Mucosa of stomach (tissue), 1 donor: ENCODE measurements around the gene GALNT5.

ENCODE experiments used
- H3K27me3 ChIP-seq: one replicate; pipeline ENCODE4 v1.7.0; 2013; ENCODE audit warnings: mild to moderate bottlenecking, low read length; ENCODE audit not compliant: control insufficient read depth, insufficient read depth
- H3K36me3 ChIP-seq: one replicate; pipeline ENCODE4 v1.7.0; 2013; ENCODE audit warnings: low read length; ENCODE audit not compliant: control insufficient read depth, insufficient read depth
- H3K4me1 ChIP-seq: one replicate; pipeline ENCODE4 v1.7.0; 2013; ENCODE audit warnings: mild to moderate bottlenecking, low read length; ENCODE audit not compliant: control insufficient read depth, insufficient read depth
- H3K4me3 ChIP-seq: one replicate; pipeline ENCODE4 v1.7.0; 2013; ENCODE audit warnings: low read length
- H3K9ac ChIP-seq: one replicate; pipeline ENCODE4 v1.7.0; 2013; ENCODE audit warnings: mild to moderate bottlenecking, low read length, moderate library complexity
- H3K9me3 ChIP-seq: one replicate; pipeline ENCODE4 v1.7.0; 2013; ENCODE audit warnings: mild to moderate bottlenecking, low read length, moderate library complexity; ENCODE audit not compliant: control insufficient read depth
- donor health status: Pancreatic carcinoma.

Gene GALNT5

GRCh38 chr2:157233506-157233905 lies 24.0 kb upstream of the GALNT5 start:
- H3K27me3 ChIP-seq: no peaks in the 10 kb centered on the region

GRCh38 chr2:157236404-157236803 lies 21.1 kb upstream of the GALNT5 start:
- no peaks in the 10 kb centered on the region for H3K36me3 ChIP-seq

More at GRCh38 chr2:157233506-157233905, 24.0 kb upstream of the GALNT5 start:
- Histone ChIP-seq H3K4me1 (no peaks in the 10 kb centered on the region), H3K36me3 (no peaks in the 10 kb centered on the region), H3K9ac (no peak overlapping the region), H3K4me3 (no peak overlapping the region), H3K9me3 (no peaks in the 10 kb centered on the region)

GRCh38 chr2:157238296-157238695 lies 19.2 kb upstream of the GALNT5 start:
- no peaks in the 10 kb centered on the region for H3K4me1 ChIP-seq
- H3K4me3 ChIP-seq: no peak overlapping the region
- H3K9ac ChIP-seq: no peak overlapping the region
- no peaks in the 10 kb centered on the region for H3K27me3 ChIP-seq
- H3K9me3 ChIP-seq: no peaks in the 10 kb centered on the region
- H3K36me3 ChIP-seq: no peaks in the 10 kb centered on the region

More at GRCh38 chr2:157236404-157236803, 21.1 kb upstream of the GALNT5 start:
- H3K9me3 ChIP-seq: no peaks in the 10 kb centered on the region
- H3K4me3 ChIP-seq: no peak overlapping the region
- H3K27me3 ChIP-seq: no peaks in the 10 kb centered on the region
- H3K9ac ChIP-seq: no peak overlapping the region
- H3K4me1 ChIP-seq: no peaks in the 10 kb centered on the region

GRCh38 chr2:157244691-157245090 lies 12.8 kb upstream of the GALNT5 start:
- Histone ChIP-seq H3K9ac (no peak overlapping the region), H3K9me3 (no peaks in the 10 kb centered on the region), H3K4me3 (no peak overlapping the region), H3K27me3 (no peaks in the 10 kb centered on the region), H3K36me3 (no peaks in the 10 kb centered on the region), H3K4me1 (peaks cover 14% of the 10 kb centered on the region)

GRCh38 chr2:157245144-157245840 lies 12.2 kb upstream of the GALNT5 start:
- H3K4me3 ChIP-seq: no peak overlapping the region
- no peaks in the 10 kb centered on the region for H3K27me3 ChIP-seq
- no peak overlapping the region for H3K9ac ChIP-seq
- H3K36me3 ChIP-seq: no peaks in the 10 kb centered on the region
- peaks cover 14% of the 10 kb centered on the region for H3K4me1 ChIP-seq
- H3K9me3 ChIP-seq: no peaks in the 10 kb centered on the region

- no peaks in the 10 kb centered on the region for H3K9me3 ChIP-seq
Observed at GRCh38 chr2:157245846-157246764, 11.4 kb upstream of the GALNT5 start.

GRCh38 chr2:157246765-157247407 lies 10.6 kb upstream of the GALNT5 start:
- Histone ChIP-seq H3K9me3 (no peaks in the 10 kb centered on the region), H3K36me3 (no peaks in the 10 kb centered on the region), H3K9ac (no peak overlapping the region), H3K4me3 (no peak overlapping the region), H3K4me1 (peaks cover 14% of the 10 kb centered on the region), H3K27me3 (no peaks in the 10 kb centered on the region)

More at GRCh38 chr2:157245846-157246764, 11.4 kb upstream of the GALNT5 start:
- no peaks in the 10 kb centered on the region for H3K27me3 ChIP-seq
- no peak overlapping the region for H3K9ac ChIP-seq
- no peaks in the 10 kb centered on the region for H3K36me3 ChIP-seq
- H3K4me1 ChIP-seq: peaks cover 14% of the 10 kb centered on the region
- H3K4me3 ChIP-seq: no peak overlapping the region

- H3K9ac ChIP-seq: no peak overlapping the region
- H3K27me3 ChIP-seq: no peaks in the 10 kb centered on the region
- H3K4me1 ChIP-seq: peaks cover 14% of the 10 kb centered on the region
- H3K36me3 ChIP-seq: no peaks in the 10 kb centered on the region
- no peaks in the 10 kb centered on the region for H3K9me3 ChIP-seq
- no peak overlapping the region for H3K4me3 ChIP-seq
Observed at GRCh38 chr2:157250836-157251235, 6.7 kb upstream of the GALNT5 start.

GRCh38 chr2:157251932-157252331 lies 5.6 kb upstream of the GALNT5 start:
- Histone ChIP-seq H3K36me3 (no peaks in the 10 kb centered on the region), H3K27me3 (no peaks in the 10 kb centered on the region), H3K4me1 (peaks cover 8% of the 10 kb centered on the region)

GRCh38 chr2:157252529-157252928 lies 5.0 kb upstream of the GALNT5 start:
- no peaks in the 10 kb centered on the region for H3K9me3 ChIP-seq
- H3K27me3 ChIP-seq: no peaks in the 10 kb centered on the region
- H3K9ac ChIP-seq: no peak overlapping the region
- H3K36me3 ChIP-seq: no peaks in the 10 kb centered on the region
- H3K4me1 ChIP-seq: peaks cover 9% of the 10 kb centered on the region
- no peak overlapping the region for H3K4me3 ChIP-seq

More at GRCh38 chr2:157251932-157252331, 5.6 kb upstream of the GALNT5 start:
- Histone ChIP-seq H3K9me3 (no peaks in the 10 kb centered on the region), H3K9ac (no peak overlapping the region), H3K4me3 (no peak overlapping the region)

GRCh38 chr2:157254041-157254440 lies 3.5 kb upstream of the GALNT5 start:
- peaks cover 14% of the 10 kb centered on the region for H3K4me1 ChIP-seq
- no peak overlapping the region for H3K9ac ChIP-seq
- H3K9me3 ChIP-seq: no peaks in the 10 kb centered on the region
- no peaks in the 10 kb centered on the region for H3K36me3 ChIP-seq
- H3K4me3 ChIP-seq: no peak overlapping the region
- H3K27me3 ChIP-seq: no peaks in the 10 kb centered on the region

- H3K9ac ChIP-seq: no peak overlapping the region
- H3K27me3 ChIP-seq: no peaks in the 10 kb centered on the region
- no peak overlapping the region for H3K4me3 ChIP-seq
- H3K4me1 ChIP-seq: peaks cover 19% of the 10 kb centered on the region
- no peaks in the 10 kb centered on the region for H3K9me3 ChIP-seq
- H3K36me3 ChIP-seq: no peaks in the 10 kb centered on the region
Observed at GRCh38 chr2:157255746-157256145, 1.8 kb upstream of the GALNT5 start.
